Myocyte (in vitro differentiated cells): Measurements from ENCODE around the gene RPS6KA2. TPM values are rescaled to one million over a fixed set of nuclear protein-coding genes. Genes with fewer than 3 reads are reported as not detected.
"Not testable (repeated sequence)": the region's sequence is repeated elsewhere in the genome, so short reads cannot be mapped to it uniquely, and the experiment has no call there.

ENCODE experiments used
- DNase-seq: peaks from one replicate; pipeline ENCODE4 v3.0.0-alpha.2; 2012; ENCODE audit warnings: low read depth
- total RNA-seq: library from RNA; depleted of rRNA; stranded (reverse); fragments of >200 nt; gene quantifications from 2 replicates; pipeline ENCODE4 v1.2.3, GENCODE V29; 2014

Gene RPS6KA2
- total RNA-seq, 1 donor from 2014 or later = 14.9 TPM

- no peak for DNase-seq
These were observed 9.3 kb upstream of the RPS6KA2 start for GRCh38 chr6:166636191-166636933.

DNA sequence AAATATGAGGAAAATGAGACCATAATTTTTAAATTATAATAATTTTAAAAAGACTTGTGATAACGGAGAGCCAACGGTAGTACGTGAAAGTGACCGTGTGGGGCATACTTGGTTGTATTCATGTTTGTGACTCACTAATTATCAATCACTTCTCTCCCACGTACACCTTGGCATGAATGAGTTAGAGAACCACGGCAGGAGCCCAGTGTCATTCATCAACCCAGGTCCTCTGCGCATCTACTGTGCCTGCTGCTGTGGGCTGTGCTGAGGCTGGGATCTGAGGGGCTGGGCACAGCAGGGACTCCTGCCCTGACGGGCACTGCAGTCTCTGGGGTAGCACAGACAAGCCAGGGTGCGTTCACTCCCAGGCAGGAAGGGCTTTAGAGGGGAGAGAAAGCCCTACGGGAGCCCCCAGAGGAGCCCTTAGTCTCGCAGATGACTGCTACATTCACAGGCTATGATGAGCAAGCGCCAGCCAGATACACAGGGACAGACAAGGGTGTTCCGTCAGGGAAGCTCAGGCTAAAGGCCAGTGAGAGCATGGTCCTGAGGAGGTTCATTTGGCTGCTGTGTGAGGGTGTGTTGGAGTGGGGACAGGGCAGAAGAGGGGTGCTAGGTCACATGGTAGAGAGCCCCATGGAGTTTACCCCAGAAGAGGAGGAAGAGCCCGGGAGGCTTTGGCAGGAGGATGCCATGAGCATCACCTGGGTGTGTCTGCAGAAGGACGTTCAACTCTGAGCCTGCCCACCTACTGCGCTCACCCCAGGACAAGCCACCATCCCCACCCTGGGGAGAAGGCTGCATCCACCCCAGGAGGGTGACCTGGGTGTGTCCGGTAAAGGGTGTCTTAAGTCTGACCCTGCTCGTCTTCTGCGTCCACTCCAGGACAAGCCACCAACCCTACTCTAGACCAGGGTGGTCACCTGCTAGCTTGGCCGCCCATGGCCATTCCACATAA, 8.2 kb upstream of the RPS6KA2 start:
- no peak for DNase-seq

DNA sequence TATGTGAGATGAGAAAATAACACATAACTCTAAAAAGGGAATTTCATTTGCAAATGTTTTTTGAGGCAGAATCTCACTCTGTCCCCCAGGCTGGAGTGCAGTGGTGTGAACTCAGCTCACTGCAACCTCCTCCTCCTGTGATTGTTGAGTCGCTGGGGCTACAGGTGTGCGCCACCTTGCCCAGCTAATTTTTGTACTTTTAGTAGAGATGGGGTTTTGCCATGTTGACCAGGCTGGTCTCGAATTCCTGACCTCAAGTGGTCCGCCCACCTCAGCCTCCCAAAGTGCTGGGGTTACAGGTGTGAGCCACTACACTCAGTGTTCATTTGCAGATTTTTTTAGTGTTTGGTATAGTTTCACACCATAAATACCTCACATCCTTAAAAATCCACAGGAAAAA, 7.5 kb upstream of the RPS6KA2 start:
- DNase-seq = not testable (repeated sequence)

DNA sequence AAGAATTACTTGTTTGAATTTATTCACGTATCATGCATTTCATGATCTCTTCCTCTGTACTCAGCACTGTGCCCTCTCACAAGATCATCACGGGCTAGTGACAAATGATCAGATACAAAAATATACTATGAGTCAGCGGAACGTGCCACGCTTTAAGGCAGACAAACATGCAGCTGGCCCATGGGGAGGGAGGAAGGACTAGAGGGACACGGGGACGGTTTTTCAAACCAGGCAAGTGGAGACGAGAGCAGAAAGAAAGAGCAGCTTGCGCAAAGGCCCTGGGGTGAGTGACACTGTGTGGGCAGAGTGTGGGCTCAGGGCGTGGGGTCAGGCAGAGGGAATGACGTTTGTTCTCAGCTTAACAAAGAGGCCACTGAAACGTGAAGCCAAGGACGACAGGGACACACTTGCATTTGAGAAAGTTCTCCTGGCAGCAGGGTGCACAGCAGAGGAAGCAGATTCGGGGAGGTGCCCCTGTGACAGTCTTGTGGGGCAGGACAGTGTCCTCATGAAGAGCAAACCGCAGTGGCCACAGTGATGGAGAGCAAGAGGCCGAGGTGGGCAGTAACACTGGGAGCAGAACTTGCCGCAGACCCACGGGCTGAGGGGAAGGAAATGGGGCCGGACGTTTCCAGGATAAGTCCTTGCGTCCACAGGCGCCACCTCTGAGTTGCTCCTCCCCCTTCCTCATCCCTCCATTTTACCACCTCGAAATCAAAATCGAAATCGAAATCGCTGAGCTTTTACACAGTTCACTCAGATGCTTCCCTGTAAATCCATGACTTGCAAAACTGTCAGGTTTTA, 6.9 kb upstream of the RPS6KA2 start:
- peak; percentile 87 for DNase-seq

- no peak for DNase-seq
These were observed 5.7 kb upstream of the RPS6KA2 start for GRCh38 chr6:166632731-166633130.

DNA sequence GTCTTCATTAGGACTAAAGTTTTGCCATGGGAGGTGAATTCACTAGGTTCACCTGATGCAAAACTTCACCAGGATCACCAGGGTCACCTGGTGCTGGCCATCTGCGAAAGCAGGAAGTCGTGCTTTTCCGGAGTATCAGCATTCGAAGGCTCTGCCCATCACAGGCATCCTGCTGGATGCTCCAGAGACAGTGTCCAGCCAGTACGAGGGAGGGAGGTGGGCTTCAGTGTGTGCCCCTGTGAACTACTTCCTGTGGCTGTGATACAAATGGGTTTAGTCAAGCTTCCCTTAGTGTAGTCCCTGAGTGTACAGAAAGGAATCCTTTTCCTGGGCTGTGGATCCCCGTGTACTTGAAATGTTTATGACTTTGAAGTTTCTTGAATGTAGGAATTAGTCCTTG, 3.4 kb upstream of the RPS6KA2 start:
- no peak for DNase-seq

DNA sequence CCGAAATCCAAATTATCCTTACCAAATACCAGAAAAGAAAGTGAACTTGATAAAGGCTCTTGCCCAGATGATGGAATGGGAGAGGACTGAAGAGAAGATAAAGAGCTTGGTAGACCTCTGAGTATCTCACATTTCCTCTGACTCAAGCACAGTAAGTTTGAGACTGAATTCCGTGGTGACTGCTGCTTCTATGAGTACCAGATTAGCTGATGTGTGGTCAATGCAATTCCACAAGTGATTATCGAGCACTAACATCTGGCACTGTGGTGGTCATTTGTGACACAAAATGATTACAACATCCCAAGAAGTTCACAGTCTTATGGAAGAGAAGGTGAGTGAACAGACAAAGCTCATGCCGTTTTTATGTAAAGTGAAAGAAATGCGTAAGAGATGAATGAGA, 2.6 kb upstream of the RPS6KA2 start:
- peak; percentile 60 for DNase-seq

- peak; percentile 76 for DNase-seq
These were observed 1.1 kb upstream of the RPS6KA2 start for GRCh38 chr6:166627875-166628801.

DNA sequence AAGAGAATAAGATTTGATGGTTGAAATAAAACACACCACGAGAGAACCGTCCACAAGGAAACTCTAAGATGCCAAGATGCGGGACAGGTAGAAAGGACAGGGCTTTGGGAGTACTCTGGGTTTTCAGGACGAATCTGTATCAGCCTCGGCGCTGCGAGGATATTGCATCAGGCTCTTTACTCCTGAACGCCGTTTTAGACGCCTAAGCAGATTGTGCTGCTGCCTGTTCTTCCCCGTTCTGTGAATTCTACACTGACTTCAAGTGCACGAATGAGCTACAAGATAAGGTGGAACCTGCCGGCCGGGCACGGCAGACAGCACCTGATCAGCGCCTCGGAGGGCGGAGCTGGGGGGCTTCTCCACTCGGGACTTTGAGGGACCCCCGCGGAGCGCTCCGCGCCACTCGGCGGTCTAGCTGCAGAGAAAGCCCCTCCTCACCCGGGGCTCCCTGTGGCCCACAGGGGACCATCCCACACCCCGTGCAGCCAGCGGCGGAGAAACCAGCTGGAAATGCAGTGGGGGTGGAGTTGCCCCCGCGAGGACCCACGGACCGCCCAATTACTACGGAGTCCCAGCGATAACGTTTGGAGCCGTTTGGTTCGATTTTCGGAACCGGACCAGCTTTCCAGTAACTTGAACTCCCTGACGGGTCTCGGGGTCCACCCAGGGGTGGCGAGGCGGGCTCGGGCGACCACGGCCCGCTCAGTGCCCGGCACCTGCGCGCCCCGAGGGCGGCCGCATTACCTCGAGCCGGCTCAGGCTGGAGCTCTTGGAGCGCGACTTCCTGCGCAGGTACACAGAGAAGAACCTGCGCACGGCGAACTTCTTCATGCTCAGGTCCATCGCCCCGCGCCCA, 646 bp downstream of the RPS6KA2 start:
- DNase-seq = peak; percentile 25

DNA sequence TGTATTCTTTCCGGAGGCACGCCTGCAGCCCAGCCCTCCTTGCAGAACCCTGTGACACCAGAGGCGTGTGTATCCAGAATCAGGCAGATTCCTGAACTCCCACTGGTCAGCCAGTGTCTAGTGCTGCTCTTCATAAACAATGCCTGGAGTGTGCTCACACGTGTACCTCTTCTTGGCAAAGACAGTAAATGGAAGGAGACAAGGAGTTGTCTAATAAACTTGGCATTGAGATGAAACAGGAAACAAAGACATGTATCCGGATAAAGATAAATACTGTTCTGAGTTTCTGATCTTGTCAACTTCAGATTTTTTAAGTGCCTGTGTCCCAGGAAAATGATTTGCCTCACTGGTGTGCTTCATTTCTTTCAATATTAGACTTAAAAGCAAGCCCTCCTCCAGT, 1.7 kb downstream of the RPS6KA2 start:
- no peak for DNase-seq

DNA sequence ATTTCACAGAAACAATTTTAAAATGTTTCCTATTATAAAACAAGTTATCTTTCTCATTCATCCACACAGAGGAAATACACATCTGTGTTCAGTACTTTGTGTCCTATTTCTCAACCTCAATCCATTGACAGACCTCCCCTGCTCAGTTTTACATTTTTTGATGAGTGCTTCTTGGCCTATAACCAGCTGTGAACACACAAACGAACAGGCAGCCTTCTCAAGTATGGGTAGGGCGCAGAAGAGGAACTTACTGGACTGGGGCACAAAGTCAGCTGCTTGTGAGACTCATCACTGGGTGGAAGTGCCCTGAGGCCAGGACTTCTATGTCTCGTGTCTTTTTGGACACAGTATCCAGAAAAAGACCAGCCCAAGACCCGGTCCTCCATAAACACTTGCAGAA, 2.8 kb downstream of the RPS6KA2 start:
- DNase-seq = peak; percentile 13

DNA sequence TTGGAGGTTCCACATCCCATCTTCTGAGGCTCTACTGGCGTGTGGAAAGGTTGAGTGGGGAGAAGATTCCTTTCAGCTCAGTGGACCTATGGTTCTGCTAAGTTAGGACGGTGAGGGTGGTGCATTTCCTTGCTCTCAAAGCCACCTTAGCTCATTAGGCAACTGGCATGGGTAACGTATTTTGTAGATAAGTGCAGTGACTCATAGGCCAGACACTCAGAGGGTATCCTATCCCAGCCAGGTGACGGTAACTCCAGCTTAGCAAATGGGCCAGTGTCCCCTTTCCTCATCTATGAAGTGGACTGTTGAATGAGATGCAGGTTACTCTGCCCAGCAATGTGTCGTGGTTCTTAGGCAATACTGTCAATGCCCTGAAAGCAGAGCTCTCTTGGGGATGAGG, 3.7 kb downstream of the RPS6KA2 start:
- no peak for DNase-seq

GRCh38 chr6:166621114-166621540, 5.9 kb downstream of the RPS6KA2 start:
- DNase-seq = no peak

- no peak for DNase-seq
These were observed 6.5 kb downstream of the RPS6KA2 start for GRCh38 chr6:166620478-166621113.

DNA sequence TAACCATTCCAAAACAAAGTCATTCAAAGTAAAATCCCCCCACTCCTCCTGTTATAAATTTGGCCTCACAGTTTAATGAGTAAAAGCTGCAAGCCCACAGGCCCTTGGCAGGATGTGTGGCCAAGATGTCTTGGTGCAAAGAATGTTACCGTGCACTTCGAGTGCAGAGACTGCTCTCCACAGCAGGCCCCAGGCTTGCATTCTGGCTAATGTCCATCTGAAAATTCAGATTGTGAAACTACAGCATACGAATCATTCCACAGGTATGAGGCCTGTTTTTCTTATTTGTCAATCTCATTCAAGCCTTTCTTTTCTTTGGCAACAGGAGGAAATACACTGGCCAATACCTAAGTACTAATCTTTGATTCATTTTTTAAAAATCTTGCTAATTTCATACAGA, 7.1 kb downstream of the RPS6KA2 start:
- peak; percentile 58 for DNase-seq

DNA sequence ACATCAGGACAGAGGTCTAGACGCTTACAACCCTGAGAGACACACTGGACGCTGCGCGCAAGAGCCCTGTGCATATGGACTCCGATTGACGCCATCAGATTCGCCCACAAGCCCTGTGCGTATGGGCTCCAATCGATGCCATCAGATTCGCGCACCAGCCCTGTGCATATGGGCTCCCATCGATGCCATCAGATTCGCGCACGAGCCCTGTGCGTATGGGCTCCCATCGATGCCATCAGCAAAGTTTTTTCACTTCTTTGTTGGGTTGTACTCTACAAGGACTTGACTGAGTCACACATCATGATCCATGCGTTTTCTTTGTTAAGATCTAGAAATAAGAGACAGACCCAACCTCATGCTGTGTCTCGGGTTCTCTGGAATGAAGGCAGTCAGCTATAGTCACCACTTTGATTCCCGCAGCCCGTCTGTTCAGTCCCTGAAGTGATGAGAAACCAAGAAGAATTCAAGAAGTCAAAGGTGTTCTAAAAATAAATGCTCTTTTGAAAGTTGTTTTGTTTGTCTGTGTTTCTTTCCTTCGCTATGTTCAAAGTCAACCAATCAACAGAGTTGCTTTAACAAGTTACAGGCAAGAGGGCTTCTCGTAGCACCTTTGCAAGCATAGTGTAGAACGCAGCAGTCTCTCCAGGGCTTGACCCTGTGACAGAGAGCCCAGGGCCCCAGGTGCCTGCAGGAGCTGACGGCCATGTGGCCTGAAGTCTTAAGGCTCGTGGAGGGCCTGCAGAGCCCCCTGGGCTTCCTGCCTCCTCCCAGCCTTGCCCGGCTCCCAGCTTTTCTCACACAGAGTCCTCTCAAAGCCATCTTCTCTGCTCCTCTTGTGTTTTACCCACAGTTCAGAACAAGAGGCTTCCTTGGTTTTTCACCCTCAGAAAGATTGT, 7.9 kb downstream of the RPS6KA2 start:
- DNase-seq = no peak

DNA sequence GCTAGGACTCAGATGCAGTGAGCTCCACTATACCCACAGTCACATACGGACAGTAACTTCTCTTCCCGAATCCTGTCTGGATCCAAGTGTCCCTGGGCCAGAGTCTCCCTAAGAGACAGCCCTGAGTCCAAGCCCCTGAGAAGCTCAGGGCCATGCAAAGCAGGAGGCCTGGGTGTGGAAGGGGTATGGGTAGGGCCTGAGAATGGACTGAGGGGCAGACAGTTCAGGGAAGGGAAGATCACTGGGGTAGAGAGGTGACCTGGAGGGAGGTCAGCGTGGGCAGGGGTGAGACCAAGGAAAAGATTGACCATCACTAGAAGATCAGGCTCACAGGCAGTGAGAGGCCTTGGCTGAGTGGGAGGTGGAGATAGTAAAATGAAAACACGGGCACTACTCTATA, 8.8 kb downstream of the RPS6KA2 start:
- no peak for DNase-seq

- DNase-seq = no peak
These were observed 9.7 kb downstream of the RPS6KA2 start for GRCh38 chr6:166617359-166617758.
